GM18951 (cell line): Measurements from ENCODE around the gene C19orf25.

ENCODE experiments used
- POLR2A ChIP-seq: IDR thresholded peaks from 4 replicates; pipeline ENCODE4 v1.6.1; 2011; ENCODE audit warnings: mild to moderate bottlenecking; ENCODE audit not compliant: insufficient read length, insufficient read depth; ENCODE audit errors: extremely low read depth
- in situ Hi-C: fragments of 300-500 bp; cut with MboI; formaldehyde crosslinking; loops from one replicate; pipeline ENCODE4 v1.12.0; 2022; ENCODE audit warnings: low sequenced_read_pairs, mixed read lengths, inconsistent platforms; ENCODE audit not compliant: unreplicated experiment

C19orf25 gene

GRCh38 chr19:1478934-1479707, at the start of gene C19orf25:
C19orf25 (minus strand) TSS chr19:1479215; CDS start chr19:1478903, 312 bp downstream.
- TF ChIP-seq POLR2A, result peak; percentile 88
- in situ Hi-C loops, result no loop called here

DNA sequence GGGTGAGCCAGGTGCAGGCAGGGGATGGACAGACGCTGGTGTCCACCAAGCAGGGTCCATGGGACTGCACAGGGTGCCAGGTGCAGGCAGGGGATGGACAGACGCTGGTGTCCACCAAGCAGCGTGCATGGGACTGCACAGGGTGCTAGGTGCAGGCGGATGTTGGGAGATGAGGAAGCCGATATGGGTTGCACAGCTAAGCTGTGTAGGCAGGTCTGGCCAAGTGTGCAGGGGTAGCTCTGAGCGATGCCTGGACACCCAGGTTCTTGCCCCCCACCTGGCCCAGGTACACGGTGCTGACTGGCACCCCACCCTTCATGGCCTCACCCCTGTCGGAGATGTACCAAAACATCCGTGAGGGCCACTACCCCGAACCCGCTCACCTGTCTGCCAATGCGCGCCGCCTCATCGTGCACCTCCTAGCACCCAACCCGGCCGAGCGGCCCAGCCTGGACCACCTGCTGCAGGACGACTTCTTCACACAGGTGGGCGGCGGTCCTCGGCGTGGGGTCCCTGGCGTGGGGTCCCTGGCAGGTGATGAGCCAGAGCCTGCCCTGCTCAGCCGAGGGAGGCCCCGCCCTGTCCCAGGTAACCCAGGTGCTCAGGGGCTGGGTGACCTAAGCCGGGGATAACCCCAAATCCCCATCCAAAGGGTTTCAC, 48.8 kb upstream of the C19orf25 start:
- no peak for TF ChIP-seq POLR2A
- in situ Hi-C loops, result loop anchor here (25.0 kb wide), 1 partner anchor 260 kb away; no protein-coding TSS in a partner anchor

DNA sequence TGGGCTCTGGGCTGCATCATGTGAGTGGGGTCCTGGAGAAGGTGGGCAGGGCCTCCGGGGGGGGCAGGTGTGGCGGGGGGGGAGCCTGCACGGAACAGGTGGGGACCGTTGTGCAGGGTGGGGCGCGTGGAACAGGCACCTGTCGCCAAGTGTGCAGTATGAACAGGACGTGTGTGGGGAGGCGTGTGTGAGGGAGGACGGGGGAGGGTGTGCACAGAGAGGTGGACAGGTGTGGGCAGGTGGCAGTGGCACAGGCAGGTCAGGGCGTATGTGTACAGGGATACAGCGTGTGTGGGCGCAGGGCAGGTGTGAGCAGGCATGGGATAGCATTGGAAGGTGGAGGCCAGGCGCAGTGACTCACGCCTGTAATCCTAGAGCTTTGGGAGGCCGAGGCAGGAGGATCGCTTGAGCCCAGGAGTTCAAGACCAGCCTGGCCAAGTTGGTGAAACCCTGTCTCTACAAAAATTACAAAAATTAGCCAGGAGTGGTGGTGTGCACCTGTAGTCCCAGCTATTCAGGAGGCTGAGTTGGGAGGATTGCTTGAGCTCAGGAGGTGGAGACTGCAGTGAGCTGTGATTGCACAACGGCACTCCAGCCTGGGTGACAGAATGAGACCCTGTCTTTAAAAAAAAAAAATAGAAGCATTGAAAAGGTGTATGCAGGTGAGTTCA, 48.1 kb upstream of the C19orf25 start:
- TF ChIP-seq POLR2A, result no peak
- in situ Hi-C loops, result loop anchor here (25.0 kb wide), 1 partner anchor 260 kb away; no protein-coding TSS in a partner anchor

DNA sequence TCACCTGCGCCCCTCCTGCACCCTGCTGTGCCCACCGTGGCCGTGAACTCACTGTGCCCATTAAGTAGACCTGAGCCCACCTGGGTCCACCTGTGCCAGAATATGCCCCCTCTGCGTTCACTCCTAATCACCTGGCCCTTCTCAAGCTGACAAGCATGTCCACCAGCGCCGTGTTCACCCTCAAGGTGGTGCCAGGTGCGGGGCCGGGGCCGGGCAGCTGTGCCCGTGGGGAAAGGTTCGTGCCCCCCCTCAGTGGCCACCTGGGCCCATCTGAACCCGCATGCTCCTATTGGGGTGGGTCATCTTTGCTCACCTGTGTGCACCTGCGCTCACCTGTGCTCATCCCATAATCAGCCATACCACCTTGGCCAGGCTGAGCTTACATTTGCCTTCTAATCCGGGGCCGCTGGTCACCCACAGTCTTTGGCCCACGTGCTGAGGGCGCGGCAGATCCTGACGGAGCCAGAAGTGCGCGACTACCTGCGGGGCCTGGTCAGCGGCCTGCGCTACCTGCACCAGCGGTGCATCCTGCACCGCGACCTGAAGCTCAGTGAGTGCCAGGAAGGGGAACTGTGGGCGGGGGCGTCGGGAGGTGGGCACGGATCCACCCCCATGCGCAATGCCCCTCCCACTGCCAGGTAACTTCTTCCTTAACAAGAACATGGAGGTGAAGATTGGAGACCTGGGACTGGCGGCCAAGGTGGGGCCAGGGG, 47.2 kb upstream of the C19orf25 start:
- in situ Hi-C loops, result loop anchor here (25.0 kb wide), 1 partner anchor 261 kb away; no protein-coding TSS in a partner anchor
- TF ChIP-seq POLR2A, result no peak

- in situ Hi-C loops, result loop anchor here (25.0 kb wide), 1 partner anchor 262 kb away; no protein-coding TSS in a partner anchor
- TF ChIP-seq POLR2A, result no peak
Observed at GRCh38 chr19:1525343-1525742, 46.3 kb upstream of the C19orf25 start.

DNA sequence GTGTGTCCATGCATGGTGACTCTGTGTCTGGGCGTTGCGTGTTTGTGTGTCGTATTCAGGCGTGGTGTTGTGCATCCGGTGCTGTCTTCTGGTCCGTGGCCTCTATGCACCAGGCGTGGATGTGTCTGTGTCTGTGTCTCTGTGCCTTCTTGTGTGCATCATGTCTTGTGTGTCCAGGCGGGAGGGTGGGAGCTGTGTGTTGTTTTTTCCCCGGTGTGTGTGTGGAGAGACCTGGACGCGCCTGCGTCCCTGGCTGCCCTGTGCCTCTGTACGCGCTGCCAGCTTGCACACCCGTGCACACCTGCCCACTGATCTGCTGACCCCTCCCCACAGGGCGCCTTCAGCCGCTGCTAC, 45.9 kb upstream of the C19orf25 start:
- in situ Hi-C loops, result loop anchor here (25.0 kb wide), 1 partner anchor 262 kb away; no protein-coding TSS in a partner anchor

GRCh38 chr19:1524287-1524971, 45.4 kb upstream of the C19orf25 start:
- TF ChIP-seq POLR2A, result no peak
- in situ Hi-C loops, result no loop called here

More for the DNA sequence above, 45.9 kb upstream of the C19orf25 start:
- no peak for TF ChIP-seq POLR2A

- in situ Hi-C loops, result no loop called here
Observed at GRCh38 chr19:1523412-1524286, 44.6 kb upstream of the C19orf25 start, which contains the start of gene PLK5. PLK5 (plus strand) TSS chr19:1524077; CDS start chr19:1526997, 2,920 bp downstream.

GRCh38 chr19:1522838-1523237, 43.8 kb upstream of the C19orf25 start:
- TF ChIP-seq POLR2A, result no peak
- in situ Hi-C loops, result no loop called here

More at GRCh38 chr19:1523412-1524286, 44.6 kb upstream of the C19orf25 start, which contains the start of gene PLK5:
- TF ChIP-seq POLR2A, result no peak

DNA sequence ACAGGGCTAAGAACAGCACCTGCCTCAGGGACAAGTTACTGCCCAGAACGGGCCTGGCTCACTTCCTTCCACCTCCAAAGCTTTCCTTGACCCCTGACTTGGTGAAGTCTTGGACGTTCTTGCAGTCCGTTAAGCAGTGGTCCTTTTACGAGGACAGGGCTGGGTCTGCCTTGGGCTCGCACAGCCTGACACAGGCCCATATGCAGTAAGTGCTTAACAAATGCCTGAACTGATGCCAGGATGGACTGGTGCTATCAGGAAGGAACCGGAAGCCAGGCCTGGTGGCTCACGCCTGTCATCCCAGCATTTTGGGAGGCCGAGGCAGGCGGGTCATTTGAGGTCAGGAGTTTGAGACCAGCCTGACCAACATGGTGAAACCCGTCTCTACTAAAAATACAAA, 43.0 kb upstream of the C19orf25 start:
- TF ChIP-seq POLR2A, result no peak
- in situ Hi-C loops, result no loop called here

DNA sequence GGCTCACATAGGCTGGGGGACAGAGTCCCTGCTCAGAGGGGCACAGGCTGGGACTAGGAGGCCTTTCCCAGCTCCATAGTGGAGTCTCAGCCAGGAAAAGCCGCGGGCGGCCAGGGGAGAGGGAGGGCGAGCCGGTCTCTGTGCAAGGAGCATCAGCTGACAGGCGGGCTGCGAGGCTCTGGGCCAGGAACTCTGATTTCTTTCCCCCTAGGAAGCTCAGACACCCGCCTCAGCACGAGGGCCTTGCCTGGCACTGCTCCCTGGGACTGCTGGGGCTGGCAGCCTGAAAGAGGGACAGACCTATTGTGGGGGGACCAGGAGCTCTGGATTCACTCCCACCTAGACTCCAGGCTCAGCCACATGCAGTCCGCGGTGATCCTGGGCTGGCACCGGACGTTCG, 42.6 kb upstream of the C19orf25 start:
- in situ Hi-C loops, result no loop called here
- TF ChIP-seq POLR2A, result no peak
